ENCODE measurements around the gene ARHGEF40. TPM values are rescaled to one million over a fixed set of nuclear protein-coding genes. Genes with fewer than 3 reads are reported as not detected.

The ARHGEF40 gene
- total RNA-seq, 1 experiment from 2014 or later: 63.9 TPM

- Histone ChIP-seq H3K36me3 (replicated peaks; ENCODE audit: control insufficient read depth, insufficient read depth, low read length) (peaks cover 17% of the 10 kb centered on the region), H3K27me3 (ENCODE audit: control insufficient read depth, insufficient read depth, low read length) (no peaks in the 10 kb centered on the region), H3K4me3 (ENCODE audit: insufficient read depth, low read depth, low read length) (no peak overlapping the region)
- DNase-seq: peak; percentile 66
Observed at GRCh38 chr14:21091821-21092272, 21.7 kb downstream of the ARHGEF40 start.

- H3K4me3 ChIP-seq (ENCODE audit: insufficient read depth, low read depth, low read length): no peak overlapping the region
- H3K36me3 ChIP-seq (replicated peaks; ENCODE audit: control insufficient read depth, insufficient read depth, low read length): peaks cover 16% of the 10 kb centered on the region
- no peaks in the 10 kb centered on the region for H3K27me3 ChIP-seq (ENCODE audit: control insufficient read depth, insufficient read depth, low read length)
- peak; percentile 96 for DNase-seq
Observed at GRCh38 chr14:21092273-21093011, 22.3 kb downstream of the ARHGEF40 start.

DNA sequence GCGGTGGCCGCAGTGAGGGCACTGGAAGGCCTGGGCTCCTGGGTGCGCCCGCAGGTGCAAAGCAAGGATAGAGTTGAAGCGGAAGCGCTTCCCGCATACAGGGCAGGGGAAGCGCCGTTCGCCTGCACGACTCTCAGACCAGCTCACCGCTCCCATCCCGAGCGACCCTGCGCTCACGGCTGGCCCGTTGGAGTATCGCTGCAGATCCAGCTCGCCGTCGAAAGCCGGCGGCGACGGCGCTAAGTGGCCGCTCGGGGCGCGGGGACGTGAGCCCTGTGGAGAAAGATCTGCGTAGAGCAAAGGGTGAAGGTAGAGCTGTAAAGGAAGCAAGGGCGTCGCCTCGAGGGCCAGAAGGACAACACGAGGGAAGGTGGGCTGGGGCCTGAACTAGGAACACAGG, 22.9 kb downstream of the ARHGEF40 start:
- Histone ChIP-seq H3K4me3 (ENCODE audit: insufficient read depth, low read depth, low read length) (no peak overlapping the region), H3K36me3 (replicated peaks; ENCODE audit: control insufficient read depth, insufficient read depth, low read length) (peaks cover 16% of the 10 kb centered on the region), H3K27me3 (ENCODE audit: control insufficient read depth, insufficient read depth, low read length) (no peaks in the 10 kb centered on the region)
- peak; percentile 61 for DNase-seq

- H3K27me3 ChIP-seq (ENCODE audit: control insufficient read depth, insufficient read depth, low read length): no peaks in the 10 kb centered on the region
- H3K36me3 ChIP-seq (replicated peaks; ENCODE audit: control insufficient read depth, insufficient read depth, low read length): peaks cover 12% of the 10 kb centered on the region
- peak overlapping the region; percentile 44 for H3K4me3 ChIP-seq (ENCODE audit: insufficient read depth, low read depth, low read length)
- DNase-seq: peak; percentile 87
Observed at GRCh38 chr14:21093769-21094681, 23.9 kb downstream of the ARHGEF40 start.

- H3K36me3 ChIP-seq (replicated peaks; ENCODE audit: control insufficient read depth, insufficient read depth, low read length): peaks cover 7% of the 10 kb centered on the region
- peak; percentile 50 for DNase-seq
- H3K4me3 ChIP-seq (ENCODE audit: insufficient read depth, low read depth, low read length): no peak overlapping the region
Observed at GRCh38 chr14:21095430-21096205, 25.5 kb downstream of the ARHGEF40 start.

GRCh38 chr14:21096438-21096837, 26.3 kb downstream of the ARHGEF40 start:
- no peak for DNase-seq
- no peaks in the 10 kb centered on the region for H3K27me3 ChIP-seq (ENCODE audit: control insufficient read depth, insufficient read depth, low read length)
- no peak overlapping the region for H3K4me3 ChIP-seq (ENCODE audit: insufficient read depth, low read depth, low read length)

More at GRCh38 chr14:21095430-21096205, 25.5 kb downstream of the ARHGEF40 start:
- no peaks in the 10 kb centered on the region for H3K27me3 ChIP-seq (ENCODE audit: control insufficient read depth, insufficient read depth, low read length)

GRCh38 chr14:21096978-21097635, 27.0 kb downstream of the ARHGEF40 start:
- Histone ChIP-seq H3K4me3 (ENCODE audit: insufficient read depth, low read depth, low read length) (peak overlapping the region; percentile 60), H3K27me3 (ENCODE audit: control insufficient read depth, insufficient read depth, low read length) (no peaks in the 10 kb centered on the region), H3K36me3 (replicated peaks; ENCODE audit: control insufficient read depth, insufficient read depth, low read length) (peaks cover 3% of the 10 kb centered on the region)
- DNase-seq: no peak

More at GRCh38 chr14:21096438-21096837, 26.3 kb downstream of the ARHGEF40 start:
- peaks cover 4% of the 10 kb centered on the region for H3K36me3 ChIP-seq (replicated peaks; ENCODE audit: control insufficient read depth, insufficient read depth, low read length)

GRCh38 chr14:21097636-21098075, 27.6 kb downstream of the ARHGEF40 start:
- peak overlapping the region; percentile 60 for H3K4me3 ChIP-seq (ENCODE audit: insufficient read depth, low read depth, low read length)
- DNase-seq: peak; percentile 93
- no peaks in the 10 kb centered on the region for H3K27me3 ChIP-seq (ENCODE audit: control insufficient read depth, insufficient read depth, low read length)
- H3K36me3 ChIP-seq (replicated peaks; ENCODE audit: control insufficient read depth, insufficient read depth, low read length): peaks cover 1% of the 10 kb centered on the region

DNA sequence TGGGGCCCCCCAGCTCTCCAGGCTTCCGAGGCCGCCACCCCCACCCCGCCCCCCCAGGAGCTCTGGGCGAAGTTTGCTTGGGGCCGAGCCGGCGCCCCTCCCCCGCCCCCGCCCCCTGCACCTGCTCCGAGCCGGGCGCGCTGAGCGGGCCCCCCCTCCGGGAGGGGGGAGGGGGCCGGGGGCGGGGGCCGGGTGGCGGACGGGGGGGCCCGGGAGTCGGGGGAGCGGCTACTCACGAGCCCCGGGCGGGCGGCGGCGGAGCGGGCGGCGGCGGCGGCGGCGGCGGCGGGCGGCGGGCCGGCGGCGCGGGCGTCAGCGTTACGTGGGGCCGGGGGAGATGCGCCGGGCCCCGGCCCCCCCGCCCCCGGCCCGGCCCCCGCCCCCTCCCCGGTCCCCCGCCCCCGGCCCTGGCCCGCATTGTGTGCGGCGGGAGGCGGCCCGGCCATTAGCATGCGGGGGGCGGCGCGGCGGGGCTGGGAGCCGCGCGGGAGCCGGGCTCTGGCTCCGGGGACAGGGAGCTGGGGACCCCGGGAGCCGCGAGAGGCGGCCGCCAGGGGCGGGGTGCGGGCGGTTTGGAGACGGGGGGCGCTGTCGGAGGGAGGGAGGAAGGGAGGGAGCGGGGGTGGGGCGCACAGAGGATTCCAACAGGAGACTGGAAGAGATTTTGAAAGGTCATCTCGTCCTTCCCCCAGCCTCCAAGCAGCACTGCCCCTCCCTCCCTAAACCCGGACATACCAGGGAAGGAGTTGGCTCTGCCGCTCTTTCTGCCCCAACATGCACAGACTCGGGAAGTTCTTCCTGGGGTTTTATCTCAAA, 28.2 kb downstream of the ARHGEF40 start, which contains the start of gene ZNF219:
Gene ZNF219 (minus strand): TSS at position 580 of the 816 bp plus-strand sequence. CDS start 5,064 bp downstream, outside the sequence.
- Histone ChIP-seq H3K27me3 (ENCODE audit: control insufficient read depth, insufficient read depth, low read length) (no peaks in the 10 kb centered on the region), H3K36me3 (replicated peaks; ENCODE audit: control insufficient read depth, insufficient read depth, low read length) (peaks cover 1% of the 10 kb centered on the region; the same call in 1 of the 2 replicates), H3K4me3 (ENCODE audit: insufficient read depth, low read depth, low read length) (peak within 1 kb of the TSS; percentile 60)
- peak; percentile 93 for DNase-seq

GRCh38 chr14:21098892-21099595, 28.9 kb downstream of the ARHGEF40 start:
- H3K27me3 ChIP-seq (ENCODE audit: control insufficient read depth, insufficient read depth, low read length): no peaks in the 10 kb centered on the region
- H3K36me3 ChIP-seq (replicated peaks; ENCODE audit: control insufficient read depth, insufficient read depth, low read length): no peaks in the 10 kb centered on the region
- peak; percentile 18 for DNase-seq
- H3K4me3 ChIP-seq (ENCODE audit: insufficient read depth, low read depth, low read length): peak overlapping the region; percentile 47

DNA sequence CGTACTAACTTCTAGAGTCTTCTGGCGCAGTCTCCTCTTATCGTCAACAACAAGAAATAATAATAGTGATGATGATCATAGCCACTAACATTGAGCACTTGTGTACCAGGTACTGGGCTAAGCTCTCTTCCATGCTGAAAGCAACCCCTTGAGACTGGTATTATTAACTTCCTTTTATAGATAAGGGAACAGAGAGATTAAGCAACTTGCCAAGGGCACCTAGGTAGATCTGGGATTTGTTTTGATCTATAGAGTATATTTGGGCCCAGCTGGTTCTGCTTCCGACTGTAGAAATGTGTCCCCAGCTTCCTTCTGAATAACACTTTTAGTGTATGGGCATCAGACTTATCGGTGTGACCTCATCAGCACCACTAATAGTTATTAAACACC, 29.5 kb downstream of the ARHGEF40 start:
- no peak for DNase-seq
- no peaks in the 10 kb centered on the region for H3K27me3 ChIP-seq (ENCODE audit: control insufficient read depth, insufficient read depth, low read length)
- H3K4me3 ChIP-seq (ENCODE audit: insufficient read depth, low read depth, low read length): no peak overlapping the region
- H3K36me3 ChIP-seq (replicated peaks; ENCODE audit: control insufficient read depth, insufficient read depth, low read length): no peaks in the 10 kb centered on the region

DNA sequence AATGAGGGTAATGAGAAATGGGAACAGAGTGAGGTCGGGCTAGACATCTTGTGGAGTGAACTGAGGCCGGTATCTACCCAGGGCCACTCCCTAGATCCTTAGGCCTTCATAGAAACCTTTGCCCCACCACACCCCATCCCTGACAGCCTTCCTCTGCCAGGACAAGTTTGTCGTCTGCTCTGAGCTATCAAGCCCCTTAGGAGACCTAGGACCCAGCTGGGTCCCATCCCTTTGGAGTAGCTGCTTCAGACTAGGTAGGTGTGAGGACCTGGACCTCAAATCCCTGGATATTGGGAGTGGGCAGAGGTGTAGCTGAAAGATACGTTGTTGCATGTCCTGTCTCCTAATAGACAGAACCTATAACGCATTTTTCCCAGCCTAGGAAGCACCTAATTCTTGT, 30.8 kb downstream of the ARHGEF40 start, which contains the start of gene TMEM253:
Gene TMEM253 (plus strand): TSS at position 136 of the 400 bp plus-strand sequence. CDS start 278 bp downstream, outside the sequence.
- no peaks in the 10 kb centered on the region for H3K27me3 ChIP-seq (ENCODE audit: control insufficient read depth, insufficient read depth, low read length)
- DNase-seq: no peak
- H3K36me3 ChIP-seq (replicated peaks; ENCODE audit: control insufficient read depth, insufficient read depth, low read length): no peaks in the 10 kb centered on the region
- H3K4me3 ChIP-seq (ENCODE audit: insufficient read depth, low read depth, low read length): no peak within 1 kb of the TSS

All from H7 (cell line).